ENCODE measurements around the gene ZFP36L1. TPM values are rescaled to one million over a fixed set of nuclear protein-coding genes. Genes with fewer than 3 reads are reported as not detected.

ZFP36L1 gene
- total and polyA plus RNA-seq, 2 of the 13 experiments (the other 11 are each of a cell fraction or from before 2014, with no cell fraction given), result 7.4 to 10.2 TPM

GRCh38 chr14:68816943-68817430 is 24.1 kb upstream of the ZFP36L1 start (continued):
- TF ChIP-seq, protein P1, sequence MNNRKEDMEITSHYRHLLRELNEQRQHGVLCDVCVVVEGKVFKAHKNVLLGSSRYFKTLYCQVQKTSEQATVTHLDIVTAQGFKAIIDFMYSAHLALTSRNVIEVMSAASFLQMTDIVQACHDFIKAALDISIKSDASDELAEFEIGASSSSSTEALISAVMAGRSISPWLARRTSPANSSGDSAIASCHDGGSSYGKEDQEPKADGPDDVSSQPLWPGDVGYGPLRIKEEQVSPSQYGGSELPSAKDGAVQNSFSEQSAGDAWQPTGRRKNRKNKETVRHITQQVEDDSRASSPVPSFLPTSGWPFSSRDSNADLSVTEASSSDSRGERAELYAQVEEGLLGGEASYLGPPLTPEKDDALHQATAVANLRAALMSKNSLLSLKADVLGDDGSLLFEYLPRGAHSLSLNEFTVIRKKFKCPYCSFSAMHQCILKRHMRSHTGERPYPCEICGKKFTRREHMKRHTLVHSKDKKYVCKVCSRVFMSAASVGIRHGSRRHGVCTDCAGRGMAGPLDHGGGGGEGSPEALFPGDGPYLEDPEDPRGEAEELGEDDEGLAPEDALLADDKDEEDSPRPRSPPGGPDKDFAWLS (CRISPR knock-in tag; IDR thresholded peaks at IDR 0.05; ENCODE audit: borderline replicate concordance), result no peak
- TF ChIP-seq RFX1 (IDR thresholded peaks at IDR 0.05) (no peak), REPIN1 (CRISPR knock-in tag; IDR thresholded peaks at IDR 0.05; ENCODE audit: borderline replicate concordance, low read depth) (no peak), ZNF589 (CRISPR knock-in tag; conservative IDR thresholded peaks at IDR 0.05) (no peak), HNRNPL (IDR thresholded peaks at IDR 0.05; ENCODE audit: low read depth, low read length) (no peak), MATR3 (CRISPR knock-in tag; IDR thresholded peaks at IDR 0.05) (no peak), ZFP36L2 (CRISPR knock-in tag; IDR thresholded peaks at IDR 0.05) (no peak), CC2D1A (CRISPR knock-in tag; IDR thresholded peaks at IDR 0.05) (no peak), ZGPAT (CRISPR knock-in tag; IDR thresholded peaks at IDR 0.05) (no peak), KAT2B (IDR thresholded peaks at IDR 0.05; ENCODE audit: borderline replicate concordance, low read depth, low read length) (no peak)
- TF ChIP-seq, protein P2, sequence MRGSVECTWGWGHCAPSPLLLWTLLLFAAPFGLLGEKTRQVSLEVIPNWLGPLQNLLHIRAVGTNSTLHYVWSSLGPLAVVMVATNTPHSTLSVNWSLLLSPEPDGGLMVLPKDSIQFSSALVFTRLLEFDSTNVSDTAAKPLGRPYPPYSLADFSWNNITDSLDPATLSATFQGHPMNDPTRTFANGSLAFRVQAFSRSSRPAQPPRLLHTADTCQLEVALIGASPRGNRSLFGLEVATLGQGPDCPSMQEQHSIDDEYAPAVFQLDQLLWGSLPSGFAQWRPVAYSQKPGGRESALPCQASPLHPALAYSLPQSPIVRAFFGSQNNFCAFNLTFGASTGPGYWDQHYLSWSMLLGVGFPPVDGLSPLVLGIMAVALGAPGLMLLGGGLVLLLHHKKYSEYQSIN (CRISPR knock-in tag; IDR thresholded peaks at IDR 0.05; ENCODE audit: borderline replicate concordance), result no peak
- TF ChIP-seq, protein P3, sequence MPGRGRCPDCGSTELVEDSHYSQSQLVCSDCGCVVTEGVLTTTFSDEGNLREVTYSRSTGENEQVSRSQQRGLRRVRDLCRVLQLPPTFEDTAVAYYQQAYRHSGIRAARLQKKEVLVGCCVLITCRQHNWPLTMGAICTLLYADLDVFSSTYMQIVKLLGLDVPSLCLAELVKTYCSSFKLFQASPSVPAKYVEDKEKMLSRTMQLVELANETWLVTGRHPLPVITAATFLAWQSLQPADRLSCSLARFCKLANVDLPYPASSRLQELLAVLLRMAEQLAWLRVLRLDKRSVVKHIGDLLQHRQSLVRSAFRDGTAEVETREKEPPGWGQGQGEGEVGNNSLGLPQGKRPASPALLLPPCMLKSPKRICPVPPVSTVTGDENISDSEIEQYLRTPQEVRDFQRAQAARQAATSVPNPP (CRISPR knock-in tag; IDR thresholded peaks at IDR 0.05), result 0 out of 2 replicates have a peak, but pooled peaks have one; percentile 12
- TF ChIP-seq, protein P4, sequence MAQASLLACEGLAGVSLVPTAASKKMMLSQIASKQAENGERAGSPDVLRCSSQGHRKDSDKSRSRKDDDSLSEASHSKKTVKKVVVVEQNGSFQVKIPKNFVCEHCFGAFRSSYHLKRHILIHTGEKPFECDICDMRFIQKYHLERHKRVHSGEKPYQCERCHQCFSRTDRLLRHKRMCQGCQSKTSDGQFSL (CRISPR knock-in tag; IDR thresholded peaks at IDR 0.05), result no peak
- TF ChIP-seq, protein P5, sequence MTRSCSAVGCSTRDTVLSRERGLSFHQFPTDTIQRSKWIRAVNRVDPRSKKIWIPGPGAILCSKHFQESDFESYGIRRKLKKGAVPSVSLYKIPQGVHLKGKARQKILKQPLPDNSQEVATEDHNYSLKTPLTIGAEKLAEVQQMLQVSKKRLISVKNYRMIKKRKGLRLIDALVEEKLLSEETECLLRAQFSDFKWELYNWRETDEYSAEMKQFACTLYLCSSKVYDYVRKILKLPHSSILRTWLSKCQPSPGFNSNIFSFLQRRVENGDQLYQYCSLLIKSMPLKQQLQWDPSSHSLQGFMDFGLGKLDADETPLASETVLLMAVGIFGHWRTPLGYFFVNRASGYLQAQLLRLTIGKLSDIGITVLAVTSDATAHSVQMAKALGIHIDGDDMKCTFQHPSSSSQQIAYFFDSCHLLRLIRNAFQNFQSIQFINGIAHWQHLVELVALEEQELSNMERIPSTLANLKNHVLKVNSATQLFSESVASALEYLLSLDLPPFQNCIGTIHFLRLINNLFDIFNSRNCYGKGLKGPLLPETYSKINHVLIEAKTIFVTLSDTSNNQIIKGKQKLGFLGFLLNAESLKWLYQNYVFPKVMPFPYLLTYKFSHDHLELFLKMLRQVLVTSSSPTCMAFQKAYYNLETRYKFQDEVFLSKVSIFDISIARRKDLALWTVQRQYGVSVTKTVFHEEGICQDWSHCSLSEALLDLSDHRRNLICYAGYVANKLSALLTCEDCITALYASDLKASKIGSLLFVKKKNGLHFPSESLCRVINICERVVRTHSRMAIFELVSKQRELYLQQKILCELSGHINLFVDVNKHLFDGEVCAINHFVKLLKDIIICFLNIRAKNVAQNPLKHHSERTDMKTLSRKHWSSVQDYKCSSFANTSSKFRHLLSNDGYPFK (CRISPR knock-in tag; IDR thresholded peaks at IDR 0.05; ENCODE audit: borderline replicate concordance), result 0 out of 2 replicates have a peak, but pooled peaks have one; percentile 24
- TF ChIP-seq, protein P6, sequence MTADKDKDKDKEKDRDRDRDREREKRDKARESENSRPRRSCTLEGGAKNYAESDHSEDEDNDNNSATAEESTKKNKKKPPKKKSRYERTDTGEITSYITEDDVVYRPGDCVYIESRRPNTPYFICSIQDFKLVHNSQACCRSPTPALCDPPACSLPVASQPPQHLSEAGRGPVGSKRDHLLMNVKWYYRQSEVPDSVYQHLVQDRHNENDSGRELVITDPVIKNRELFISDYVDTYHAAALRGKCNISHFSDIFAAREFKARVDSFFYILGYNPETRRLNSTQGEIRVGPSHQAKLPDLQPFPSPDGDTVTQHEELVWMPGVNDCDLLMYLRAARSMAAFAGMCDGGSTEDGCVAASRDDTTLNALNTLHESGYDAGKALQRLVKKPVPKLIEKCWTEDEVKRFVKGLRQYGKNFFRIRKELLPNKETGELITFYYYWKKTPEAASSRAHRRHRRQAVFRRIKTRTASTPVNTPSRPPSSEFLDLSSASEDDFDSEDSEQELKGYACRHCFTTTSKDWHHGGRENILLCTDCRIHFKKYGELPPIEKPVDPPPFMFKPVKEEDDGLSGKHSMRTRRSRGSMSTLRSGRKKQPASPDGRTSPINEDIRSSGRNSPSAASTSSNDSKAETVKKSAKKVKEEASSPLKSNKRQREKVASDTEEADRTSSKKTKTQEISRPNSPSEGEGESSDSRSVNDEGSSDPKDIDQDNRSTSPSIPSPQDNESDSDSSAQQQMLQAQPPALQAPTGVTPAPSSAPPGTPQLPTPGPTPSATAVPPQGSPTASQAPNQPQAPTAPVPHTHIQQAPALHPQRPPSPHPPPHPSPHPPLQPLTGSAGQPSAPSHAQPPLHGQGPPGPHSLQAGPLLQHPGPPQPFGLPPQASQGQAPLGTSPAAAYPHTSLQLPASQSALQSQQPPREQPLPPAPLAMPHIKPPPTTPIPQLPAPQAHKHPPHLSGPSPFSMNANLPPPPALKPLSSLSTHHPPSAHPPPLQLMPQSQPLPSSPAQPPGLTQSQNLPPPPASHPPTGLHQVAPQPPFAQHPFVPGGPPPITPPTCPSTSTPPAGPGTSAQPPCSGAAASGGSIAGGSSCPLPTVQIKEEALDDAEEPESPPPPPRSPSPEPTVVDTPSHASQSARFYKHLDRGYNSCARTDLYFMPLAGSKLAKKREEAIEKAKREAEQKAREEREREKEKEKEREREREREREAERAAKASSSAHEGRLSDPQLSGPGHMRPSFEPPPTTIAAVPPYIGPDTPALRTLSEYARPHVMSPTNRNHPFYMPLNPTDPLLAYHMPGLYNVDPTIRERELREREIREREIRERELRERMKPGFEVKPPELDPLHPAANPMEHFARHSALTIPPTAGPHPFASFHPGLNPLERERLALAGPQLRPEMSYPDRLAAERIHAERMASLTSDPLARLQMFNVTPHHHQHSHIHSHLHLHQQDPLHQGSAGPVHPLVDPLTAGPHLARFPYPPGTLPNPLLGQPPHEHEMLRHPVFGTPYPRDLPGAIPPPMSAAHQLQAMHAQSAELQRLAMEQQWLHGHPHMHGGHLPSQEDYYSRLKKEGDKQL (CRISPR knock-in tag; IDR thresholded peaks at IDR 0.05; ENCODE audit: low read depth), result no peak

Measured in HepG2 (cell line).